Lung (tissue), 12 donors: Measurements from ENCODE around the gene ETS2. TPM values are rescaled to one million over a fixed set of nuclear protein-coding genes. Genes with fewer than 3 reads are reported as not detected.

Experiments used
- ATAC-seq: fragments of 200-7000 bp; cut with Tn5 transposase; one replicate; pipeline ENCODE4 v1.9.1; 2020; ENCODE audit warnings: moderate number of reproducible peaks; ENCODE audit not compliant: insufficient read depth, low FRiP score
- DNase-seq, 3 donors: peaks; one replicate each; pipeline ENCODE4 v3.0.0-alpha.2; 2013 to 2017
- H3K27ac ChIP-seq, 2 donors: one replicate each; pipeline ENCODE4 v1.5.1; 2013; ENCODE audit warnings: mild to moderate bottlenecking in 2 of 2, moderate library complexity in 2 of 2, control low read depth in 1 of 2, inconsistent platforms in 1 of 2, low read depth in 1 of 2, low read length in 1 of 2
- H3K27me3 ChIP-seq, 3 donors: one replicate each; pipeline ENCODE4 v1.5.1; 2013; ENCODE audit warnings: low read length in 2 of 3; ENCODE audit not compliant: control insufficient read depth in 3 of 3, insufficient read depth in 3 of 3
- H3K36me3 ChIP-seq, 4 donors: one replicate each; pipeline ENCODE4 v1.5.1; 2013; ENCODE audit warnings: low read length in 4 of 4, mild to moderate bottlenecking in 1 of 4, moderate library complexity in 1 of 4; ENCODE audit not compliant: control insufficient read depth in 4 of 4, insufficient read depth in 4 of 4
- H3K4me1 ChIP-seq, 5 donors: one replicate each; pipeline ENCODE4 v1.5.1; 2013; ENCODE audit warnings: low read length in 5 of 5, mild to moderate bottlenecking in 2 of 5, moderate library complexity in 1 of 5; ENCODE audit not compliant: control insufficient read depth in 5 of 5, insufficient read depth in 5 of 5
- H3K4me3 ChIP-seq: one replicate; pipeline ENCODE4 v1.5.1; 2013; ENCODE audit warnings: mild to moderate bottlenecking, control low read depth, moderate library complexity
- H3K9ac ChIP-seq, 2 donors: one replicate each; pipeline ENCODE4 v1.5.1; 2013; ENCODE audit warnings: low read length in 2 of 2, control low read depth in 1 of 2; ENCODE audit not compliant: insufficient read depth in 1 of 2
- H3K9me3 ChIP-seq, 4 donors: one replicate each; pipeline ENCODE4 v1.5.1; 2013; ENCODE audit warnings: low read length in 3 of 4, mild to moderate bottlenecking in 1 of 4, moderate library complexity in 1 of 4; ENCODE audit not compliant: control insufficient read depth in 4 of 4, insufficient read depth in 3 of 4
- WGBS, 2 donors: extraction: QIAGEN DNeasy Blood & Tissue Kit; methylation state at CpG; one replicate each; pipeline ENCODE4 v1.1.7; 2013; 5-methylcytosine and 5-hydroxymethylcytosine counted together
- polyA plus RNA-seq, 2 donors: library from polyadenylated mRNA; stranded (reverse); fragments of 200-250 nt; gene quantifications; one replicate each; pipeline ENCODE4 v1.2.1, GENCODE V29; 2013
- total RNA-seq, 2 donors: library from RNA; depleted of rRNA in 1 of 2; stranded (reverse); fragments of >200 nt in 1 of 2; gene quantifications; one replicate each; pipeline ENCODE4 v1.2.1, GENCODE V29; 2014 to 2021
- TF ChIP-seq, protein P1 (sequence below): IDR thresholded peaks from 2 replicates; pipeline ENCODE4 v1.5.1; 2012; ENCODE audit warnings: mild to moderate bottlenecking; ENCODE audit errors: control extremely low read depth, extremely low read depth
- donor health status: control.
- donor health status: control.
- donor health status: Bipolar disorder and iron deficiency.
- donor health status: healthy.
- donor health status: DM: yes; HTN: yes; CAD: no.

Gene ETS2
- total and polyA plus RNA-seq, 4 donors = 64.7 to 186 (median 158) TPM

DNA sequence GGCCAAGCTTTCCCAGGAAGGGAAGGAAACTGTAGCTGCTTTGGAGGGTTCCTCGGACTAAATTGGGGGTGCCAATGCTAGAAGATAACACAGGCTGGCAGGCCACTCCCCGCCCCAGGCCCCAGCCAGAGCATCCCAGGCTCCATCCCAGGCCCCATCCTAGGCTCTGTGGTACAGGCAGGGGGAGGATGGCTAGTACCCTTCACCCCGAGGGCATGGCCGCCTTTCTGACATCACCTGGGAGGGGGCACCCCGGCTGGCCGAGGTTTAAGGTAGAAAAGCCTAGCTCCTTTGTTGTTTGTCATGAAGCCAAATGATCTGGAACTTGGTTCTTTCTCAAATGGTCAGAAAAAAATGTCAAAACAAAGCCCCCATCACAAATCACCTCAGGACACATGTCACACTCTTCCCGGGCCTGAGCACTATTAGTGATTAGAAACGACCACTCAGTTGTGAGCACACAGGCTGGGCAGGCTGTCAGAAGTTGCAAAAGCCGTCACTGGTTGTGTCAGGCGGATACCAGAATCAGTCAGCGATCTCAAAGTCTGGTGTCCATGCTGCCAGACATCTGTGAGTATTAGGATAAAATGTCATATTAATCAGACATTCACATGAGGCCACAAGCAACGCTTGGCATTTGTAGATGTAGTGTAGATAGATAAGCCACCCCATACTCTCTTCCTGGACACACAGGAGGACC is 31.0 kb upstream of the ETS2 start:
- peak overlapping the region in 1 of 2 donors; percentile 35 for H3K27ac ChIP-seq

GRCh38 chr21:38775733-38776132 is 30.0 kb upstream of the ETS2 start:
- no peak overlapping the region for H3K27ac ChIP-seq
- no peak overlapping the region for H3K9ac ChIP-seq
- H3K4me3 ChIP-seq = no peak overlapping the region
- peaks cover 0 to 27% (median 6%) of the 10 kb centered on the region in 5 donors for H3K4me1 ChIP-seq
- WGBS, 2 donors = 90 to 93% methylated on average over 5 of the region's 5 CpGs
- DNase-seq = no peak
- no peaks in the 10 kb centered on the region for H3K27me3 ChIP-seq
- TF ChIP-seq, protein P1, sequence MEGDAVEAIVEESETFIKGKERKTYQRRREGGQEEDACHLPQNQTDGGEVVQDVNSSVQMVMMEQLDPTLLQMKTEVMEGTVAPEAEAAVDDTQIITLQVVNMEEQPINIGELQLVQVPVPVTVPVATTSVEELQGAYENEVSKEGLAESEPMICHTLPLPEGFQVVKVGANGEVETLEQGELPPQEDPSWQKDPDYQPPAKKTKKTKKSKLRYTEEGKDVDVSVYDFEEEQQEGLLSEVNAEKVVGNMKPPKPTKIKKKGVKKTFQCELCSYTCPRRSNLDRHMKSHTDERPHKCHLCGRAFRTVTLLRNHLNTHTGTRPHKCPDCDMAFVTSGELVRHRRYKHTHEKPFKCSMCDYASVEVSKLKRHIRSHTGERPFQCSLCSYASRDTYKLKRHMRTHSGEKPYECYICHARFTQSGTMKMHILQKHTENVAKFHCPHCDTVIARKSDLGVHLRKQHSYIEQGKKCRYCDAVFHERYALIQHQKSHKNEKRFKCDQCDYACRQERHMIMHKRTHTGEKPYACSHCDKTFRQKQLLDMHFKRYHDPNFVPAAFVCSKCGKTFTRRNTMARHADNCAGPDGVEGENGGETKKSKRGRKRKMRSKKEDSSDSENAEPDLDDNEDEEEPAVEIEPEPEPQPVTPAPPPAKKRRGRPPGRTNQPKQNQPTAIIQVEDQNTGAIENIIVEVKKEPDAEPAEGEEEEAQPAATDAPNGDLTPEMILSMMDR = no peak
- peaks cover 0 to 6% (median 2%) of the 10 kb centered on the region in 4 donors for H3K9me3 ChIP-seq
- H3K36me3 ChIP-seq = no peaks in the 10 kb centered on the region
- no peak for ATAC-seq

More for the DNA sequence above, 31.0 kb upstream of the ETS2 start:
- DNase-seq = no peak
- H3K4me3 ChIP-seq = no peak overlapping the region
- WGBS, 2 donors = 87 to 88% methylated on average over 12 of the region's 12 CpGs
- H3K27me3 ChIP-seq = no peaks in the 10 kb centered on the region
- no peak for ATAC-seq
- H3K9me3 ChIP-seq = peaks cover 0 to 6% (median 2%) of the 10 kb centered on the region in 4 donors
- TF ChIP-seq, protein P1 = no peak
- no peak overlapping the region for H3K9ac ChIP-seq
- H3K4me1 ChIP-seq = peaks cover 0 to 27% (median 6%) of the 10 kb centered on the region in 5 donors
- H3K36me3 ChIP-seq = no peaks in the 10 kb centered on the region

DNA sequence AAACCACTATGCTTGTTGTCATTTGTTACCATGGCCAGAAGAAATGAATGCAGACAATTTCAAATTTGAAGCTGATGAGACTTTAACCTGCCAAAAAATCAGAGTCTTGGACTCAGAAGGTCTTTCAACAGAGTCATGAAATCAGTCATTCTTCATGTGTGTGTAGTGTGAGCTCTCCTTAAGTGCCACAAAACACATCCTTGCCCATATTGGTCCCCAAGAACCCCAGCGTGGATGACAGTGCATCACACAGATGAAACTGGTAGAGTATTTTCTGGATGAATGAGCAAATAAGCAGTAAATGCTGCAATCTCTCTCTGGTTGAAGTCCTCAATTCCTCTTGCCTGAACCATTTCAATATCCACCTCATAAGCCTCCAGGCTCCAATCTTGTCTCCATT is 28.7 kb upstream of the ETS2 start:
- Histone ChIP-seq H3K27me3 (no peaks in the 10 kb centered on the region), H3K27ac (no peak overlapping the region), H3K4me1 (peaks cover 0 to 27% (median 6%) of the 10 kb centered on the region in 5 donors), H3K36me3 (no peaks in the 10 kb centered on the region), H3K4me3 (no peak overlapping the region), H3K9ac (no peak overlapping the region), H3K9me3 (peaks cover 0 to 7% (median 3%) of the 10 kb centered on the region in 4 donors)
- TF ChIP-seq, protein P1 = no peak
- ATAC-seq (no peak), DNase-seq (no peak)
- 83 to 97% methylated on average over 1 of the region's 1 CpG for WGBS, 2 donors

- WGBS, 2 donors = 35 to 41% methylated on average over 5 of the region's 5 CpGs
- Histone ChIP-seq H3K36me3 (no peaks in the 10 kb centered on the region), H3K4me1 (peaks cover 0 to 27% (median 6%) of the 10 kb centered on the region in 5 donors), H3K9ac (no peak overlapping the region), H3K27ac (no peak overlapping the region), H3K27me3 (no peaks in the 10 kb centered on the region), H3K4me3 (no peak overlapping the region), H3K9me3 (peaks cover 0 to 9% (median 4%) of the 10 kb centered on the region in 4 donors)
- TF ChIP-seq, protein P1 = no peak
- ATAC-seq (no peak), DNase-seq (no peak)
Measured at GRCh38 chr21:38777531-38777930, 28.2 kb upstream of the ETS2 start.
